PC-9 (cell line): ENCODE data around the gene CLEC16A. TPM values are rescaled to one million over a fixed set of nuclear protein-coding genes. Genes with fewer than 3 reads are reported as not detected.

Experiments used
- BruUV-seq: library from RNA; stranded (reverse); fragments of 400-500 nt; replicated peaks from 2 replicates; lab custom pipeline; 2021; lab: Mats Ljungman, UMichigan
- CTCF ChIA-PET: fragments of 300-600 bp; sonication (Branson Sonifier 250); formaldehyde crosslinking; loops from one replicate; lab custom pipeline; 2022; ENCODE audit warnings: antibody characterized with exemption; lab: Charles Lee
- POLR2A ChIA-PET: fragments of 300-600 bp; sonication (Branson Sonifier 250); formaldehyde crosslinking; loops from one replicate; lab custom pipeline; 2022; ENCODE audit warnings: antibody characterized with exemption; ENCODE audit not compliant: unreplicated experiment; lab: Charles Lee
- DNase-seq, 2 experiments: peaks; one replicate each; pipeline versions ENCODE4 v3.0.0 to v3.0.0-alpha.2; 2015 to 2022; ENCODE audit warnings: mixed read lengths in 1 of 2
- H2AFZ ChIP-seq: fragments of 200-600 bp; sonication (generic); 2 replicates; pipeline ENCODE4 v1.8.1; 2017; ENCODE audit warnings: antibody characterized with exemption
- H3F3A ChIP-seq: fragments of 200-600 bp; sonication (generic); 2 replicates; pipeline ENCODE4 v1.8.1; 2017; ENCODE audit warnings: antibody characterized with exemption, mild to moderate bottlenecking, low read depth; ENCODE audit not compliant: insufficient read depth
- H3K27ac ChIP-seq: fragments of 200-600 bp; sonication (generic); 2 replicates; pipeline ENCODE4 v1.6.1; 2016; ENCODE audit warnings: mixed run types
- H3K27me3 ChIP-seq: fragments of 200-600 bp; sonication (generic); 2 replicates; pipeline ENCODE4 v1.6.1; 2016; ENCODE audit warnings: low read depth, mixed run types; ENCODE audit not compliant: insufficient read depth
- H3K36me3 ChIP-seq: fragments of 200-600 bp; sonication (generic); 2 replicates; pipeline ENCODE4 v1.6.1; 2016; ENCODE audit warnings: low read depth, mixed run types
- H3K4me1 ChIP-seq: fragments of 200-600 bp; sonication (generic); replicated peaks from 2 replicates; pipeline ENCODE4 v1.6.1; 2016; ENCODE audit warnings: mixed run types; ENCODE audit not compliant: insufficient read depth
- H3K4me2 ChIP-seq: fragments of 200-600 bp; sonication (generic); 2 replicates; pipeline ENCODE4 v1.6.1; 2017; ENCODE audit warnings: mixed run types
- H3K4me3 ChIP-seq: fragments of 200-600 bp; sonication (generic); 2 replicates; pipeline ENCODE4 v1.6.1; 2016; ENCODE audit warnings: mixed run types
- H3K79me2 ChIP-seq: fragments of 200-600 bp; sonication (generic); 2 replicates; pipeline ENCODE4 v1.6.1; 2017; ENCODE audit warnings: low read depth, mixed run types
- H3K9me2 ChIP-seq: fragments of 200-600 bp; sonication (generic); 2 replicates; pipeline ENCODE4 v1.8.1; 2017; ENCODE audit warnings: mild to moderate bottlenecking; ENCODE audit not compliant: insufficient read depth
- H3K9me3 ChIP-seq: fragments of 200-600 bp; sonication (generic); 2 replicates; pipeline ENCODE4 v1.8.1; 2016; ENCODE audit warnings: low read depth; ENCODE audit not compliant: insufficient read depth
- H4K20me1 ChIP-seq: fragments of 200-600 bp; sonication (generic); 2 replicates; pipeline ENCODE4 v1.8.1; 2017; ENCODE audit not compliant: insufficient read depth
- EZH2 ChIP-seq: fragments of 200-600 bp; sonication (generic); IDR thresholded peaks from 2 replicates; pipeline ENCODE4 v1.8.0; 2017; ENCODE audit warnings: antibody characterized with exemption, low read depth
- intact Hi-C: fragments of 100-400 bp; cut with micrococcal nuclease; formaldehyde crosslinking; loops from one replicate; pipeline ENCODE4 v1.10.0; 2022; ENCODE audit not compliant: unreplicated experiment
- total RNA-seq: library from RNA; stranded (reverse); gene quantifications from 2 replicates; pipeline ENCODE4 v1.2.3, GENCODE V29; 2021
- TF ChIP-seq, protein P1 (sequence below): fragments of 200-600 bp; sonication (generic); conservative IDR thresholded peaks from 2 replicates; pipeline ENCODE4 v1.6.1; 2017; ENCODE audit warnings: mixed run types, antibody characterized with exemption, mild to moderate bottlenecking, moderate library complexity

CLEC16A gene
- total RNA-seq, 1 experiment from 2014 or later = 34.9 TPM

DNA sequence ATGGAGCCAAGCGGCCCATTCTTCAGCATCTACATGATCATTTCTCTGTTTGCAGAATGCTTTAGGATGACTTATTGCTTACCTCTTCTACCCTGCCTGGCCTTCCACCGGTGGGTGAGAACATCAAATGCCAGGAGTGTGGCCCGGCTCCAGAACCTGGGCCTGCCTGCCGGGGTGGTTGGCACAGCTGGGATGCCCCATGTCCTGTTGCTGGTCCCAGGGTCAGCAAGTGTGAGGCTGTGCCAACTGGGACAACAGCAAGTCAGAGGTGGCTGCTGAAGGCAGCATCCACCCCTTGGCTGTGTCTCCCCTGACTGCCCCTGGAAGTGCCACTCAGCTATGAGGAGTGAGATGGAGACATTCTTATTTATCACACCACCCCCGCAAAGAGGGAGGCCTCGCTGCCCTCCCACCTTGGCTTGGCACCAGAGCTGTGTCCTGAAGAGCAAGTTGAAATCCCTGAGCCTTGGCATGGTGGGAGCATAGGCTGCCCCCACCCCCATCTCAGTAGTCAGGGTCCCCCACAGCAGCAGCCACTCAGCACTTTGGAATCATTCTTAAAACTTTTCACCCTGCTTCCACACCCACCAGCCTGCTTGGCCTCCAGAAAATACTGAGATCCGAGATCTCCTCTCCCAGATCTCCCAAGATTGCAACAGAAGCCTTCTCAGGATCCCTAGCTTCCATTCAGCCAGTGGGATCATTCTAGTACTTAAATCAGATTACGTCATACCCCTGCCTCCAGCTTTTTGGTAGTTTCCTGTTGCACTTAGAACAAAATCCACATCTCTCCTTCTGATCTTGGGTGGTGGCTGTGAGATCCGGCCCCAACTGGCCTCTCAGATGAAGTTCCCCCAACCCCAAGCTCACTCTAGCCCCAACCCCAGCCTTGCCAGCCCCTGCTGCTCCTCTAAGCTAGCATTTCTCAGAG, 184.1 kb downstream of the CLEC16A start:
- intact Hi-C loops = no loop called here
- DNase-seq = no peak
- POLR2A ChIA-PET = interaction anchor here (0.7 kb wide), 1 partner anchor 128 kb away, joined by 13 read pairs; the partner anchor contains the start of gene SOCS1
- H3K27ac ChIP-seq = no peak overlapping the region
- H3K9me3 ChIP-seq = no peaks in the 10 kb centered on the region
- no peak for TF ChIP-seq EZH2
- TF ChIP-seq, protein P1, sequence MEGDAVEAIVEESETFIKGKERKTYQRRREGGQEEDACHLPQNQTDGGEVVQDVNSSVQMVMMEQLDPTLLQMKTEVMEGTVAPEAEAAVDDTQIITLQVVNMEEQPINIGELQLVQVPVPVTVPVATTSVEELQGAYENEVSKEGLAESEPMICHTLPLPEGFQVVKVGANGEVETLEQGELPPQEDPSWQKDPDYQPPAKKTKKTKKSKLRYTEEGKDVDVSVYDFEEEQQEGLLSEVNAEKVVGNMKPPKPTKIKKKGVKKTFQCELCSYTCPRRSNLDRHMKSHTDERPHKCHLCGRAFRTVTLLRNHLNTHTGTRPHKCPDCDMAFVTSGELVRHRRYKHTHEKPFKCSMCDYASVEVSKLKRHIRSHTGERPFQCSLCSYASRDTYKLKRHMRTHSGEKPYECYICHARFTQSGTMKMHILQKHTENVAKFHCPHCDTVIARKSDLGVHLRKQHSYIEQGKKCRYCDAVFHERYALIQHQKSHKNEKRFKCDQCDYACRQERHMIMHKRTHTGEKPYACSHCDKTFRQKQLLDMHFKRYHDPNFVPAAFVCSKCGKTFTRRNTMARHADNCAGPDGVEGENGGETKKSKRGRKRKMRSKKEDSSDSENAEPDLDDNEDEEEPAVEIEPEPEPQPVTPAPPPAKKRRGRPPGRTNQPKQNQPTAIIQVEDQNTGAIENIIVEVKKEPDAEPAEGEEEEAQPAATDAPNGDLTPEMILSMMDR = no peak
- no peaks in the 10 kb centered on the region for H3K79me2 ChIP-seq
- no peak overlapping the region for H2AFZ ChIP-seq
- H3K4me3 ChIP-seq = no peak overlapping the region
- H3K36me3 ChIP-seq = no peaks in the 10 kb centered on the region
- H3K4me1 ChIP-seq = peaks cover 8% of the 10 kb centered on the region
- no peaks in the 10 kb centered on the region for H3K27me3 ChIP-seq
- BruUV-seq = no TSS peak
- CTCF ChIA-PET = no interaction called here
- no peaks in the 10 kb centered on the region for H4K20me1 ChIP-seq
- H3K4me2 ChIP-seq = no peak overlapping the region
- H3F3A ChIP-seq = peaks cover 11% of the 10 kb centered on the region
- no peaks in the 10 kb centered on the region for H3K9me2 ChIP-seq

DNA sequence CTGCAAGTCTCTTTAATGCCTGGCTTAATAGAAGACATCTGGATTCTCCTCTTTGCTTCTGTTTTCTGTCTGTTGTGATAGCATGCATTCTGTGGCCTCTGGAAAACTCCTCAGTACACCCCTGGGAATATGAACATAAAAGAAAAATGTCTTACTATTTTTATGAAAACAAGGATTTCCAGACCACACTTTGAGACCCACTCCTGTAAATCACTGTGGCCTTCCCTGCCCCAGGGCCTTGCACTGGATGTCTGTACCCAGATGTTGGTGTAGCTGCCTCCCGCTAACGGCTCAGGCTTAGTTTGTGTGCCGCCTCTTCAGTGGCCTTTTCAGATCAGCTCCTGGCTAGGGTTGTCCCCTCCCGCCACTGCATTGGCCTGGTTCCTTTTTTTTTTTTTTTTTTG, 185.0 kb downstream of the CLEC16A start:
- no peaks in the 10 kb centered on the region for H3K36me3 ChIP-seq
- no peaks in the 10 kb centered on the region for H3K27me3 ChIP-seq
- CTCF ChIA-PET = no interaction called here
- H3K4me2 ChIP-seq = no peak overlapping the region
- H3K27ac ChIP-seq = no peak overlapping the region
- no peaks in the 10 kb centered on the region for H3K9me2 ChIP-seq
- no TSS peak for BruUV-seq
- H2AFZ ChIP-seq = no peak overlapping the region
- intact Hi-C loops = no loop called here
- peaks cover 17% of the 10 kb centered on the region for H3K4me1 ChIP-seq
- H3K9me3 ChIP-seq = no peaks in the 10 kb centered on the region
- TF ChIP-seq, protein P1 = no peak
- no peak for TF ChIP-seq EZH2
- H3K79me2 ChIP-seq = no peaks in the 10 kb centered on the region
- no peak for DNase-seq
- POLR2A ChIA-PET = no interaction called here
- H4K20me1 ChIP-seq = no peaks in the 10 kb centered on the region
- H3K4me3 ChIP-seq = no peak overlapping the region
- peaks cover 20% of the 10 kb centered on the region for H3F3A ChIP-seq

DNA sequence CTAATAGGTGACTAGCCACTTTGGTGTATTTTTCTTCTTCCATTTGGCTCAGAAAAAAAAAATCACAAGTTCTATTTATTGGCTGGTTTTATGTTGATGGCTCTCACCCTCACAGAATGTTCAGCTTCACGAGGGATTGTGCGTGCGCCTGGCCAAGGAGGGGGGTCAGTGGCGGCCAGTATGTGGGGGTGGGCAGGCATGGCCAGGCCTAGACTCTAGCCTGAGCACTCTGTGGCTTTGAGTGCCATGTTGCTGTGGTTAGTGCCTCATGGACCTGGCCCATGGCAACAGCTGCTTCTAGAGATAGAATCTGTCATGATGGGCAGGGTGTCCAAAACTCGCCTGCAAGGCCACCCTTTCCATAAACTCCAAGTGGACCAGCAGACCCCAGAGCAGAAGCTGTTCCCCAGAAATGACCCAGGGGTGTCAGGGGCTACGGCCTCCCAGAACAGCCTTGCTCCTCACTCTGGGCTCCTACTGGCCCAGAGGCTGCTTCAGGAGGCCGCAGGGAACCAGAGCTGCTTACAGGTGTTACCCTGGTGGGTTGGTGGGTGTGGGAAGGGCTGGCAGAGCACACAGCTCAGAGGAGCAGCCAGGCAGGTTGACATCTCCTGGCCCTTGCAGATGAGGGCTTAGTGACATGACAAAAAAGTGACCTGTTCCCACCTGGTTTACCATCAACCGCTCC, 186.8 kb downstream of the CLEC16A start:
- H2AFZ ChIP-seq = no peak overlapping the region
- DNase-seq = no peak
- TF ChIP-seq, protein P1 = no peak
- TF ChIP-seq EZH2 = no peak
- no peaks in the 10 kb centered on the region for H4K20me1 ChIP-seq
- H3K4me3 ChIP-seq = no peak overlapping the region
- H3K9me2 ChIP-seq = no peaks in the 10 kb centered on the region
- intact Hi-C loops = loop anchor here (5.0 kb wide), 1 partner anchor 71 kb away; no protein-coding TSS in a partner anchor
- H3K4me1 ChIP-seq = peaks cover 35% of the 10 kb centered on the region
- H3K27ac ChIP-seq = no peak overlapping the region
- no TSS peak for BruUV-seq
- H3K79me2 ChIP-seq = no peaks in the 10 kb centered on the region
- H3K9me3 ChIP-seq = no peaks in the 10 kb centered on the region
- CTCF ChIA-PET = no interaction called here
- no peak overlapping the region for H3K4me2 ChIP-seq
- peaks cover 26% of the 10 kb centered on the region for H3F3A ChIP-seq
- no peaks in the 10 kb centered on the region for H3K27me3 ChIP-seq
- no peaks in the 10 kb centered on the region for H3K36me3 ChIP-seq
- POLR2A ChIA-PET = no interaction called here
